HG02973 (cell line): ENCODE results near the gene ARIH1.

Experiments used
- ATAC-seq: cut with Tn5 transposase; IDR thresholded peaks from one replicate; pipeline ENCODE4 v1.9.1; 2021; ENCODE audit warnings: moderate library complexity; ENCODE audit not compliant: unreplicated experiment

Gene ARIH1

DNA sequence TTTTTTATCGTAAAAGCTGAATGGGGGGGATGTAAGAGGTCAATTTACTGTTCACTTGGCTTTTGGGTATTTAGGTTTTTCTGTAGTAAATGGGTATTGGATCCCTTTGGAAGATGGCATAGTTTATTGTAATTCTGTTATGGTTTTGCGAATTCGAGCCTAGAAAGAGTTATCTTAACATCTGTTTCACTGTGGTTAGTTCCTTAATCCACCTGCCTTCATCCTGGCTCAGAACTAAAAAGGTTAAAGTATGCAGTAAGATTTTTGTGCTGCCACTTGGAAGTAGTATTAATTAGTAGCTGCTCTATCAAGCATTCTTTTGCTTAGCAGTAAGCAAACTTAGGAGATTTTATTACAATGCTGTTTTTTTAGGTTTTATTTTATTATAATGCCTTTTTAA is 62.4 kb downstream of the ARIH1 start:
- no peak for ATAC-seq

DNA sequence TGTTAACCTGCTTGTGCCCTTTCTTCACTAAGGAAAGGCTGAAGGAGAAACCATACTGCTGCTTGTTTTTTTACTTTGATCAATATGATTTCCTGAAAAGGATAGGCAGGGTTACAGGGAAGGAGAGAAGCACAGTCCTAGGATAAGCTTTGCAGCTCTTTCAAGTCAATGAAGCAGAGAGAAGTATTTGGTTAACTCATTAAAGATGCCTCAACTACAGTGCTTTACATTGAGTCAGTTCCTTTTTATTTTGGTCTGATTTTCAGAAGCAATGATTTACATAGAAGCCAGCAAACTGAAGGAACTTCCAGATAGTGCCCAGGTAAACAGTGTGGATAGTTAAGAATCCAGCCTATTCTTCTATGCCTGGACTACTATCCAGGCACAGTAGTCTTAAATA is 64.8 kb downstream of the ARIH1 start:
- no peak for ATAC-seq

DNA sequence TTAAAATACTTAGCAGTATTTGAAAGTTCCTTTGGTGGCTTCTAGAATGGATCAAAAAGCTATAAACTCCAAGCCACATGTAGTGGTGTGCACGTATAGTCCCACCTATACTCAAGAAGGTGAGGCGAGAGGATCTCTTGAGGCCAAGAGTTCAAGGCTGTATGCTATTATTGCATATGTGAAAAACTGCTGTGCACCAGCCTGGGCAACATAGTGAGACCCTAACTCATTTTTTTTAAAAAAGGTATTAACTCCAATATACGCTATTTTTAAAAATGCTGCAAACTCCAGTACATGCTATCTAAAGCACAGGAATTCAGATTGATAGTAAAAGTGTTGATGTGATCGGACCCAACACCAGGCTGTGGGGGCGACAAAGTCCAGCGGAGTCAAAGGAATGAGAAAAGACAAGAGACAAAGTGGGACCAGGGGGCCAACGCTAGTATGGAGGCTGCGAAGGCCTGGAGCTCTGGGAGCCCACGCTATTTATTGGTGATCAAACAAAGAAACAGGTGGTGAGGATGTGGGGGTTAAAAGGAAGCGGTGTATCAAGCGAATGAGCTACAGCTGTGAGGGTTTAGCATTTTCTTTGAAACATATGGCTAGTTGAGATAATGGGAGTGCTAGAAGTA is 66.6 kb downstream of the ARIH1 start:
- ATAC-seq, result no peak

- no peak for ATAC-seq
These were observed 67.5 kb downstream of the ARIH1 start for GRCh38 chr15:72541674-72542073.

- ATAC-seq, result no peak
These were observed 71.0 kb downstream of the ARIH1 start for GRCh38 chr15:72545156-72545555.

- no peak for ATAC-seq
These were observed 80.6 kb downstream of the ARIH1 start for GRCh38 chr15:72554471-72555425.

GRCh38 chr15:72559781-72560180 is 85.7 kb downstream of the ARIH1 start:
- ATAC-seq, result no peak

GRCh38 chr15:72560458-72560857 is 86.3 kb downstream of the ARIH1 start:
- ATAC-seq, result no peak

GRCh38 chr15:72562386-72562785 is 88.3 kb downstream of the ARIH1 start:
- ATAC-seq, result no peak

GRCh38 chr15:72562878-72563277 is 88.7 kb downstream of the ARIH1 start:
- no peak for ATAC-seq

DNA sequence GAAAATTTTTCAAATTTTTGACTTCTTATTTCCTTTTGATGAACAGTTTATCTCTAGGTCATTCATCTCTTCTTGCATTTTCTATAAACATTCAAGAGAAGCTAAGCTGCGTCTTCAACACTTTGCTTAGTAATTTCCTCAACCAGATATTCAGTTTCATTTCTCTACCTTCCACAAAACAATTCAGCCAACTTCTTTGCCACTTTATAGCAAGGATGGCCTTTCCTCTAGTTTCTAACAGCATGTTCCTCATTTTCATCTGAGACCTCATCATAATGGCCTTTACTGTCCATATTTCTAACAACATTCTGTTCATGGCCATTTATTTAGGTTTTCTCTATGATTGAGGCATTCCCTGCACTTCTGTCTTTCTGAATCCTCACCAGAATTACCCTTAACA is 90.0 kb downstream of the ARIH1 start:
- ATAC-seq, result no peak

- no peak for ATAC-seq
These were observed 92.8 kb downstream of the ARIH1 start for GRCh38 chr15:72566973-72567372.

- no peak for ATAC-seq
These were observed 95.9 kb downstream of the ARIH1 start for GRCh38 chr15:72570059-72570458.

DNA sequence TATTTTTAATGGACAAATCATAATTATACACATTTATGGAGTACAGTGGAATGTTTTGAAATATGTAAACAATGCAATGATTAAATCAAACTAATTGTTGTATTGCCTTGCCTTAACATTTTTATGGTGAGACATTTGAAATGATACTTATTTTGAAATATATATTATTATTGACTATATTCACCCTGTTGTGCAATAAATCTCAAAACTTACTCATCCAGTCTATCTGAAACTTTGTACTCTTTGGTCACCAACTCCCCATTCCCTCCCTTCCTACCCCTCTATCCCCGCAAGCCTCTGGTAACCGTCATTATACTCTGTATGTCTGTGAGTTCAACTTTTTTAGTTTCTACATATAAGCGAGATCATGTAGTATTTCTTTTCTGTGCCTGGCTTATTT is 105.7 kb downstream of the ARIH1 start:
- no peak for ATAC-seq

DNA sequence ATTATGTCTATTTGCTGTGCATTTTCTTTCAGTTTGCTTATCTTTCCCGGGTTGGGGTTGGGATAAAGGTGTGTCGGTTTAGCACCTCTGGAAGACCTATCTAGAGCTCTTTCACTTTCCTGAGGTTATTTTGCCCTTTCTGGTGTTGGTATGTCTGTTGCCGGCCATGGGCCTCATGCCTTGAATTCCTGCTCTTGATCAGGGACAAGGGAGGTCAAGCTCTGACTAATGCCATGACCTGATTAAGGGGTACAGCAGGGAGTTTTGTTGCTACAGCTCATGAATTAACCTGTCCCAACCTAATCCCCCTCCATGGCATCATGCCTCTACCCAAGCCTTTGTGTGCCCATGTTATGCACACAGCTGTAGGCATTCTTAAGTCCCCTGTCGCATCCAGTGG is 109.9 kb downstream of the ARIH1 start:
- no peak for ATAC-seq

GRCh38 chr15:72585025-72585424 is 110.9 kb downstream of the ARIH1 start:
- ATAC-seq, result no peak

DNA sequence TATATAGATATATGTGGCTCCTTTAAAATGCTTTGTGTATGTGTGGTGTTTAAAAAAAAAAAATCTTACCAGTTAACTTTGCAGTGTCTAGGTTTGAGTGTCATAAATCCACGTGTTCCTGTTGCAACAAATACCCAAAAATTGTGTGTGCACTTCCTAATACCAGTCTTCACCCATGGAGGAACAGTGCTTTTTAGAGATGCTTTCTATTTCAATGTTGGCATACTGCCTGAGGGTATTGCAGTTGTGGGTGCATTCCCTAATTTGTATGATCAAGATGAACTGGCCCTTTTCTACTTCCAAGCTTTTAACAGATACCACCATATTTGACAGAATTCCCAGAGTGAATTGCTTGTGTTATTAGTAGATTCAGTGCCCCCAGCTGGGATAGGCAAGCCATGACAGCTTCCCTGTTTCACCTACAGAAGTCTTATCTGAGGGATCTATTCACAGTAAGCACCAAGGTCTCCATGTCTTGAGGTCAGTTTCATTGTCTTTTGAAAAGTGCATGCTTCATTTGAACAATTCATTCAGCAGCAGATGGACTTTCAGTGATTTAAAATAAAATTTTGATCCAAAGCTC is 111.4 kb downstream of the ARIH1 start:
- no peak for ATAC-seq

- no peak for ATAC-seq
These were observed 114.0 kb downstream of the ARIH1 start for GRCh38 chr15:72588096-72588495.

DNA sequence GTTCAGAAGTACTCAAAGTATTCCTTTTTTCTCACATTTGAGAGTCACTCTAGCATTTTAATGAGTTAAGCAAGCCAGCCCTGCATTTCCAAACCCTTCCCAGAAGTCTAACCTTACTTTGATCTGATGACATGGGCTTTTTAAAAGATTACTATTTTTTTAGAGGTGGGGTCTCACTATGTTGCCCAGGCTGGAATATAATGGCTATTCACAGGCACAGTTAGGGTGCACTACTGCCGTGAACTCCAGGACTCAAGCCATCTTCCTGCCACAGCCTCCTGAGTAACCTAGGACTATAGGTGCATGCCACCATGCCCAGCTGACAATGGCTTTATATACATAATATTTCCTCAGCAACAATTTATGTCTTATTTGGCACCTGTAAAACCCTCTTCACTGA is 116.3 kb downstream of the ARIH1 start:
- no peak for ATAC-seq

DNA sequence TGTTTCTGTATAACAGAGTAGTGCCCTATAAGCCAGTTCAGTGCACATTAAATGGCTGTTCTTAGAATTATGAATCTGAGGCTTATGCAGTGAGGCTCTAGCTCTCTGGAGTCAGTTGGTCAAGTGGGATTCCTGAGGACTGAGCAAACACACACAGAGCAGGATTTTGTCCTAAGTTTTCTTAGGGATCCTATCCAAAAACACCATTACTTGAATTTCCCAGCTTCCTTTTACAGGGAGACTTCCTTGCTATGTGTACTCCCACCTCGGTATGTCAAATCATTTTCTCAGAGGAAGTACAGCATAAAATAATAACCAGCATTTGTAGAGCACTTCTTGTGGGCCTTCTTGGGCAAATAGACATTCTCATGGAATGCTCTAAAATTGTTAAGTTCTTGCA is 117.2 kb downstream of the ARIH1 start:
- no peak for ATAC-seq

GRCh38 chr15:72592097-72592496 is 118.0 kb downstream of the ARIH1 start:
- no peak for ATAC-seq

DNA sequence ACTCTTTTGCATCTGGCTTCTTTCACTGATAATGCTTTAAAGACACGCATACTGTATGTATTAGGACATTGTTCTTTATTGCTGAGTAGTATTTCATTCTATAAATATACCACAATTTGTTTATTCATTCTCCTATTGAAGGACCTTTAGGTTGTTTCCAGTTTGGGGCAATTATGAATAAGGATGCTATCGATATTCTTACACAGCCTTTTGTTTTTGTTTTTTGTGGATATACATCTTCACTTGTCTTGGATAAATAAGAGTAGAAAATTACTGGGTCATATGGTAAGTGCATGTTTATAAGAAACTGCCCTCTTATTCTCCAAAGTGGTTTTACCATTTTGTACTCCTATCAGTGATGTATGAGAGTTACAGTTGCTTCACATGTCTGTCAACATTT is 118.5 kb downstream of the ARIH1 start:
- ATAC-seq, result no peak
